OCI-LY3 (cell line): ENCODE data around the gene GATM.

ENCODE experiments used
- H2AFZ ChIP-seq: fragments of 200-600, 300-600 bp; shearing (Covaris generic); 2 replicates; pipeline ENCODE4 v1.6.0; 2014; ENCODE audit warnings: antibody characterized with exemption, low read depth, low read length
- H3K27ac ChIP-seq: fragments of 200-600, 300-600 bp; sonication (generic); 2 replicates; pipeline ENCODE4 v1.5.1; 2014; ENCODE audit warnings: mild to moderate bottlenecking, low read length, moderate library complexity, mixed read lengths
- H3K27me3 ChIP-seq: fragments of 200-600, 300-600 bp; sonication (generic); 2 replicates; pipeline ENCODE4 v1.6.1; 2014; ENCODE audit warnings: low read depth, low read length, mixed read lengths
- H3K36me3 ChIP-seq: fragments of 200-600, 300-600 bp; sonication (generic); replicated peaks from 2 replicates; pipeline ENCODE3; 2014; ENCODE audit warnings: low read depth, low read length, mixed read lengths
- H3K4me1 ChIP-seq: fragments of 300-600, 200-600 bp; sonication (generic); 2 replicates; pipeline ENCODE4 v1.6.1; 2014; ENCODE audit warnings: low read length, mixed read lengths
- H3K4me2 ChIP-seq: fragments of 200-600, 300-600 bp; sonication (generic); 2 replicates; pipeline ENCODE4 v1.6.1; 2014; ENCODE audit warnings: low read length, mixed read lengths
- H3K4me3 ChIP-seq: fragments of 300-600, 200-600 bp; sonication (generic); 2 replicates; pipeline ENCODE4 v1.5.1; 2014; ENCODE audit warnings: antibody characterized with exemption, mild to moderate bottlenecking, low read length, moderate library complexity
- H3K79me2 ChIP-seq: fragments of 300-600, 200-600 bp; shearing (Covaris generic); 2 replicates; pipeline ENCODE4 v1.6.1; 2014; ENCODE audit warnings: mild to moderate bottlenecking, low read length, mixed read lengths
- H3K9ac ChIP-seq: fragments of 300-600, 200-600 bp; shearing (Covaris generic); 2 replicates; pipeline ENCODE4 v1.6.0; 2014; ENCODE audit warnings: mild to moderate bottlenecking, low read length, moderate library complexity
- H3K9me3 ChIP-seq: fragments of 200-600, 300-600 bp; shearing (Covaris generic); 2 replicates; pipeline ENCODE4 v1.6.1; 2014; ENCODE audit warnings: low read length, mixed read lengths; ENCODE audit not compliant: insufficient read depth
- H4K20me1 ChIP-seq: fragments of 200-600, 300-600 bp; sonication (generic); 2 replicates; pipeline ENCODE4 v1.6.1; 2016; ENCODE audit warnings: low read length, mixed read lengths; ENCODE audit not compliant: insufficient read depth
- EZH2phosphoT487 ChIP-seq: fragments of 200-600 bp; shearing (Covaris generic); IDR thresholded peaks from 2 replicates; pipeline ENCODE4 v1.6.1; 2018; ENCODE audit warnings: antibody characterized with exemption, mixed run types, low read depth
- TF ChIP-seq, protein P1 (sequence below): fragments of 200-600, 300-600 bp; sonication (generic); IDR thresholded peaks from 2 replicates; pipeline ENCODE4 v1.5.1; 2014; ENCODE audit warnings: antibody characterized with exemption, low read length, low read depth

Gene GATM

DNA sequence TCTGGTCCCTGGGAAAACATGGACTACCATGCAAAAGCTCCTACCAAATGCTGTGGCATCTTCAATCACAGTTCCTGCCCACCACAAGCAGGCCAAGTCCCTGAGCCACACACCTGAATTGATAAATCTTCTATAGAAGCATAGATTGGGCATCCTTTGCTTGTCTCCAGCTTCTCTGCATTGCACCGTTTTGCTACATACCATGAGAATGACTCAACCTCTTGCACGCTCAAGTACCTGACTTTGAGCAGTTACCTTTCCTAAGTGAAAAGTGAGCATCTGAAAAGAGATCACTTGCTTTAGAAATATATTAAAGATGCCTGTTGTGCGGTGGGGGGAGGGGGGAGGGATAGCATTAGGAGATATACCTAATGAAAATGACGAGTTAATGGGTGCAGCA lies 31.3 kb downstream of the GATM start:
- Histone ChIP-seq H3K4me2 (no peak overlapping the region), H3K4me3 (no peak overlapping the region), H2AFZ (no peak overlapping the region), H3K27ac (no peak overlapping the region), H3K79me2 (no peaks in the 10 kb centered on the region), H3K9ac (no peak overlapping the region), H4K20me1 (no peaks in the 10 kb centered on the region), H3K27me3 (no peaks in the 10 kb centered on the region), H3K4me1 (peaks cover 33% of the 10 kb centered on the region), H3K36me3 (no peaks in the 10 kb centered on the region), H3K9me3 (no peaks in the 10 kb centered on the region)
- TF ChIP-seq, protein P1, sequence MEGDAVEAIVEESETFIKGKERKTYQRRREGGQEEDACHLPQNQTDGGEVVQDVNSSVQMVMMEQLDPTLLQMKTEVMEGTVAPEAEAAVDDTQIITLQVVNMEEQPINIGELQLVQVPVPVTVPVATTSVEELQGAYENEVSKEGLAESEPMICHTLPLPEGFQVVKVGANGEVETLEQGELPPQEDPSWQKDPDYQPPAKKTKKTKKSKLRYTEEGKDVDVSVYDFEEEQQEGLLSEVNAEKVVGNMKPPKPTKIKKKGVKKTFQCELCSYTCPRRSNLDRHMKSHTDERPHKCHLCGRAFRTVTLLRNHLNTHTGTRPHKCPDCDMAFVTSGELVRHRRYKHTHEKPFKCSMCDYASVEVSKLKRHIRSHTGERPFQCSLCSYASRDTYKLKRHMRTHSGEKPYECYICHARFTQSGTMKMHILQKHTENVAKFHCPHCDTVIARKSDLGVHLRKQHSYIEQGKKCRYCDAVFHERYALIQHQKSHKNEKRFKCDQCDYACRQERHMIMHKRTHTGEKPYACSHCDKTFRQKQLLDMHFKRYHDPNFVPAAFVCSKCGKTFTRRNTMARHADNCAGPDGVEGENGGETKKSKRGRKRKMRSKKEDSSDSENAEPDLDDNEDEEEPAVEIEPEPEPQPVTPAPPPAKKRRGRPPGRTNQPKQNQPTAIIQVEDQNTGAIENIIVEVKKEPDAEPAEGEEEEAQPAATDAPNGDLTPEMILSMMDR = no peak
- TF ChIP-seq EZH2phosphoT487 = no peak

DNA sequence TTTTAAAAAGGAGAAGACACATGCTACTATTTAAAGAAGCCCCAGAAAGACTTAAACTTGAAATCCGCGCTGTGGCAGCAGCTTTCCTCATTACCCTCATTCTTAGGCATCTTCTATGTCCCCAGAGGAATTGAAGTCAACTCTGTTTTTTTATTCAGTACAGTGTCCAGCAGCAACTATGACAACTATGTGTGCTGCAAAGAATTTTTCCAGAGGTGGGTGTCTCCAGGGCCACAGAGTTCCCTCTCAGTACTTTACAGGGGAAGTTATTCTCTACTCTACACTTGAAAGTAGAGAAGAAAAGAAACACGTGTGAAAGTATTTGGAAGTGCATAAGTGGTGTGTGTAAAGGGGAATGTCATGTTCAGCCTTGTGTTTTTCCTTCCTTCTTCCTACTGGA lies 32.0 kb downstream of the GATM start:
- H3K79me2 ChIP-seq = no peaks in the 10 kb centered on the region
- H4K20me1 ChIP-seq = no peaks in the 10 kb centered on the region
- no peaks in the 10 kb centered on the region for H3K9me3 ChIP-seq
- TF ChIP-seq EZH2phosphoT487 = no peak
- TF ChIP-seq, protein P1 = no peak
- no peaks in the 10 kb centered on the region for H3K27me3 ChIP-seq
- H3K4me1 ChIP-seq = peaks cover 38% of the 10 kb centered on the region
- H3K9ac ChIP-seq = no peak overlapping the region
- no peaks in the 10 kb centered on the region for H3K36me3 ChIP-seq
- H2AFZ ChIP-seq = no peak overlapping the region
- no peak overlapping the region for H3K4me3 ChIP-seq
- no peak overlapping the region for H3K27ac ChIP-seq
- no peak overlapping the region for H3K4me2 ChIP-seq

DNA sequence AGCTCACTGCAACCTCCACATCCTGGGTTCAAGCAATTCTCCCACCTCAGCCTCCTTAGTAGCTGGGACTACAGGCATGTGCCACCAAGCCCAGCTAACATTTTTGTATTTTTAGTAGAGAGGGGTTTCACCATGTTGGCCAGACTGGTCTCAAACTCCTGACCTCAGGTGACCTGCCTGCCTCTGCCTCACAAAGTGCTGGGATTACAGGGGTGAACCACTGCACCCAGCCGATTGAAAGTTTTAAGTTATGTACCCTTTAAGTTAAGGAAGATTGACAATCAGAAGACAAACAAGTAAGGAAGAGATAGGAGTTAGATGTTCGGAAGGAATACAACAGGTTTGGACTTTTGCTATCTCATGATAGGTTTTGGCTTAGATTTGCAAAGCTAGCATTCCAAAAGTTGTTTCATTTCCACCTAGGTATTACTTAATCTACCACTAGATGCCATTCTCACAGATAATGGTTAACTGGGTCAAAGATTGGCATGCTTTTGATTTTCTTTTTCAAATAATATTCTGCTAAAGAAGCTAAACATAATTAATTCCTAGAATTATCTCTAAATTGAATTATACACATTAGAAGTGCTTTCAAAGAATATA lies 35.0 kb downstream of the GATM start:
- peaks cover 38% of the 10 kb centered on the region for H3K4me1 ChIP-seq
- H3K79me2 ChIP-seq = no peaks in the 10 kb centered on the region
- no peak overlapping the region for H3K9ac ChIP-seq
- H3K27ac ChIP-seq = no peak overlapping the region
- no peaks in the 10 kb centered on the region for H3K9me3 ChIP-seq
- H3K36me3 ChIP-seq = no peaks in the 10 kb centered on the region
- no peaks in the 10 kb centered on the region for H3K27me3 ChIP-seq
- H3K4me2 ChIP-seq = peak overlapping the region; percentile 29
- no peaks in the 10 kb centered on the region for H4K20me1 ChIP-seq
- no peak overlapping the region for H3K4me3 ChIP-seq
- TF ChIP-seq EZH2phosphoT487 = no peak
- TF ChIP-seq, protein P1 = no peak
- no peak overlapping the region for H2AFZ ChIP-seq

DNA sequence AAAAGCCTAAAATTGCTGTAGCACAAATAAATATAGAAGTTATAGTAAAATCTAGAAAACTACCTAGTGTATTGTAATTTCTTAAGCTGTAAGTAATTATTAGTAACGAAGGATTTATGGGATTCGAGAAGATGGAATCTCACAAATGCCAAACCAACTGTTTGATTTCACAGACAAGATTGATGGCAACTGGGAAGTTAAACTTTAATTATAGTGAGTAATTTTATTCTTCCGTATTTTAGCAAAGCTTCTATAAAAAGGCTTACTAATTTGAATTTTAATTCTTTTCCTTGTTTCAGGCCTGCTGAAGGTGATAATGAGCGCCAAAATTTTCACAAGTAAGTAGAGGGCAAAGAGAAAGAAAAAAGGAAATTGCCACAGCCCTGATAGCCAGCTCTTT lies 36.6 kb downstream of the GATM start:
- peak overlapping the region; percentile 11; the same call in 1 of the 2 replicates for H3K9ac ChIP-seq
- no peaks in the 10 kb centered on the region for H3K9me3 ChIP-seq
- no peaks in the 10 kb centered on the region for H3K79me2 ChIP-seq

More for the DNA sequence above, 36.6 kb downstream of the GATM start:
- H3K4me2 ChIP-seq = peak overlapping the region; percentile 68
- H3K27me3 ChIP-seq = no peaks in the 10 kb centered on the region
- 0 out of 2 replicates have a peak overlapping the region, but pooled peaks have one; percentile 5 for H2AFZ ChIP-seq
- peak overlapping the region; percentile 67 for H3K27ac ChIP-seq
- peaks cover 38% of the 10 kb centered on the region for H3K4me1 ChIP-seq
- TF ChIP-seq EZH2phosphoT487 = no peak
- TF ChIP-seq, protein P1 = no peak
- H3K36me3 ChIP-seq = no peaks in the 10 kb centered on the region
- H4K20me1 ChIP-seq = no peaks in the 10 kb centered on the region
- H3K4me3 ChIP-seq = peak overlapping the region; percentile 49
